HG02870 (cell line): ENCODE results near the gene MNT.
A peak's percentile ranks its signal among the peaks of the same experiment; 100 is the strongest.

Source experiments
- ATAC-seq: cut with Tn5 transposase; IDR thresholded peaks from one replicate; pipeline ENCODE4 v1.9.1; 2021; ENCODE audit warnings: mild to moderate bottlenecking, moderate library complexity; ENCODE audit not compliant: unreplicated experiment

Gene MNT

DNA sequence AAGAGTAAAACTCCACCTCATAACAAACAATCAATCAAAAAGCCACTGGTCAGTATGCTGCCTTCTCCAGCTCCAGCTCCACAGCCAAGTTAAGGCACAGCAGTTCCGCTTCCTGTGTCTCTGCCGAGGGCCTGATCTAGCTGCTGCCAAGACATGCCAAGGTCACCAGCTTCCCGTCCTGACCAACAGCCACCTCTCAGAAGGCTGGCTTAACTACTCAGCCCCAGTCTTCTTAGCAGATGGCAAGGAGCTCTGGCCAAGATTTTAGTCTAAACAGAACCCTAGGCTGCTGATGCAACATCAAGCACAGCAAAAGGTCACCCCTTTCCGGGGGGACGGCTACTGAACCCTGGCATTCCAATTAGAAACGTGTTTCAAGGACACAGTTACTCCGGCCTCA is 17.7 kb upstream of the MNT start:
- ATAC-seq = no peak

DNA sequence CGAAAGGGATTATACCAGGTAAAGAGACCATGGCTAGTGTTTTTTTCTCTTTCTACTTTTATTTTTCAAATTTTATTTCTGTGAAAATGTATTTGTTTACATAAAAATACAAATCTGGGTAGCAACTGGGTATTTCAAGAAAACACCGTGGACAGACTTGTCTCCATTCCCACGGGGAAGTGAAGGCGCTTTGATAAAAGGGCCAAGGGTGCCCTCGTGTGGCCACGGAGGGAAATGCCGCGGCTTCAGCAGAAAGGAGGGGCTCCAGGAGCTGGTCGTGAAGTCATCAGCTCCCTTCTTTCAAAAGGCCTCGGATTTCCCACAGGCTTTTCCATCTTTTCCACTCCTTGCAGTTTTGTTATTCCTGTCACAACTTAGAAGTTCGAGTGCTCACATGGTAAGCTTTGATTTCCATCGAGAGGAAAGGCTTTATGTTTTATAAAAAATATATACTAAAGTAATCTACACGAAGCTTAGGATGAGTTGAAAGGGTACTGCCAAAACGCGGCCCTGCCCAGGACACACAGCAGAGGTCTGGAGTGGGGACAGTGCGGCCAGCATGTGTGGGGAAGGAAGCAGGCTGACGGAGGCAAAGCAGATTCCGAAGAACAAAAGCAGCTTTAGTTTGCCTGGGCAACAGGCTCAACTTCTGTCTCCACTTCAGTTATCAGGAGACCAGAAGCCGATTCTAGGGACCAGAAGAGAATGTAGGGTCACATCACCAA is 15.3 kb upstream of the MNT start:
- no peak for ATAC-seq

DNA sequence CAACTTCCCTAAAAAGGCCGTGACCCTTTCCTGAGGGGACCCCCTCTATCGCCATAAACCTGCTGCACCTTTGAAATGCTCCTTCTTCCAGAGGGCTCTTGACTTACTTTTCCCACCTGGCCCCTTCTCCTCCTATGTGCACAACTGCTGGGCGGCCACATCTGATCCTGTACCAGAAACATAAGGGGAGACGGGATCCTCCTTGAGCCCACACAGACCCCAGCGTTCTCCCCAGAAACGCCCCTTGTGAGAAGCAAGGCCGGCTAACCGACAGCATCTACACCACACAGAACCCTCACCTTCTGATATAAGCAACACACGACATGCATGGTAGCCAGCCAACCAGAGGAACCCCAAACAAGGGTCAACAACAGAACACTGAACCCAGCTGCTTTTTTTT is 14.2 kb upstream of the MNT start:
- ATAC-seq = no peak

DNA sequence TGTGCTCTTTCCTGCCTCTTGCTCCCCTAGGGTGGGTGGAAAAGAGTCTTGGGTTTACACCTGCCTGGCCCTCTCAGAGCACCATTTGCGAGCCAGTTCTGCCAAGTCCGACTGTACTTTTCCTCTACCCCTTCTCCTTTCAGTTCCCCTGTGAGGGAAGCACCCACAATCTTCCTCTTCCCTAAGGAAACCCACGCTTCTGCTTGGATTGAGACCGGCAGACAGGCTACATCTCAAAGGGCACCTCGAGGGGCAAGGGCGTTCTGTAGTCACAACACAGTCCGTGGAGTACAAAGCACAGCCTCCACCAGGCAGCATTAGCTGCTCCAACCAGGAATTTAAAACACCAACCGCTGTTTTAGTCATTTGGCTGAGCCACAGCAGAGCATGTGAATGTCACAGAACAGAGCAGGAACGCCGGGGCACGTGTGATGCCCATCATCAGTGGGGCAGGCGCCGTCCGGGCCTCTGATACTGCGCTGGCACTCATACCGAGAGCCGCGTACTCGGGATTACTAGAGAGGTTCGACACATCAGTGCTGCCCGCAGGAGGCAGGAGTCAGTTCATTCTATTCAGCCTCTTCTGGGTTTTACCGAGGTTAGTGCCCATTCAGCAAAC is 13.7 kb upstream of the MNT start:
- no peak for ATAC-seq

DNA sequence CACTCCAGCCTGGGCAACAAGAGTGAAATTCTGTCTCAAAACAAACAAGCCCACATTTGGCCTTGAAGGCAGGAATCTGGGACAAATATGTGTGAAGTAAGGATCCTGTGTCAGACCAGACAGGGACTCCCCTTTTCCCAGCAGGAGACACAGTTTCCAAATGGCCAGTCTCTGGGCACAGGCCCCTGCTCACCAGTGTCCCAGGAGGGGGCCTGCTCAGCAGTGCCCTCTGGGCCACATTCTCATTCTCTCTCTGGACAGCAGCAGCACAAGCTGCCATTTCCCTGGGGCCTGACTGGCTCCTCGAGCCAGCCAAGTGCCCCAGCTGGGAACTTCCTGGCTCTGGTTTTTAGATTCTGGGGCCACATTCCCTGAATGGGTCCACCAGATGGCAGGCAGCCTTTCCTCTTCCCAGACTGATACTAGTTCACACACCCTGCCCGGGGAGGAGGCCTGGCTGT is 11.7 kb upstream of the MNT start:
- no peak for ATAC-seq

DNA sequence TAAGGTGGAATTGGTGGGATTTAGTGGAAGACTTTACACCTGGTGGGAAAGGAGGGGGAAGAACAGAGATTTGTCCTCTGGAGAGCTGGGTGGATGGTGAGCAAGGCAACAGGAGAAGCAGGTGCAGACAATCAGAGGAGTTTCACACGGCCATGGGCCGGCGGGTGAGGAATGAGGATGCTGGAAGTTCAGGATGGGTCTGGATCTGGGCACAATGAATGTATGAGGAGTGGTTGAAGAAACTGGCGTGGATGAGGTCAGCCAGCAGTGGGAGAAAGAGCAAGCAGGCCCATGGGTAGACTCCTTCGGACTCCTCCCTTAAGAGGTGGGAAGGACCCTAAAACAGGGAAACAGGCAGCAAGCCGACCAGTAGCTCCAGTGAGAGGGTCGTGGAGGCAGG is 10.1 kb upstream of the MNT start:
- no peak for ATAC-seq

DNA sequence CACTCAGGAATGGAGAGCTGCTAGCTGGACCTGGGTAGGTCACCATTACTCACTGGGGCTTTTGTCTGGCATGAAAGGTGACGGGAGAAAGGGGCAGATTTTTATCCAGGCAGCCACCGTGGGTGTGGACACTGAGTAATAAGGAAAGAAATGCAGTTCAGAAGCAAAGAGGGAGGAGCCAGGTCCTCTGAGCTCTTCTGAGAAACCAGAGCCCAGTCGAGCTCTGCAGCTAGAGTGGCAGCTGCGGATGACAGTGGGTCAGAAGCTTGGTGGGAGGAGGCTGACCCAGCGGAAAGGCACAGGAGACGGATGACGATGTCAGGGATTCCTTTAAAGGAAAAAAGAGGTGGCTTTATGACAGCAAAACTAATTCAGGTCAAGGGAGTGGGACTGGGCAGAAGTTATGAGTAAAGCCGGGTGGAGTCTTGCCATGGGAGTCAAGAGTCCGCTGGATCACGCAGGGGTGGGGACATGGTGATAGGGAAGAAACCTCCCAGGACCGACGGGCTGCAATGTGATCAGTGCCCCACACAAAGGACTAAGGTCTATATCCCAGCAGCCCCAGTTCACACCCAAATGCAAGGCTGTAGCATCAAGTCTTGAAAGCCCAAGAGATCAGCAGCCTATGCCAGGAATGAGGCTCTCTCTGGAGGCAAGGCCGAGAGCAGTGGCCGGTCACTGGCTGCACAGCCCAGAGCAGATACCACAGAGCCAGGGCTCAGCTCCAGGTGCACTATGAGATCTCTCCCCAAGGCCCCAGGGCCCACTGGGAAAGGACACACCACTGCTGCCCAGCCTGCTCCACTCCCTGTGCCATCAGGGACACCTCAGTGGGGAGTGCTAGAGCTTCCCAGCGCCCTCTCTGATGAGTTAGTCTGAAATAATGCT is 6.3 kb upstream of the MNT start:
- no peak for ATAC-seq

DNA sequence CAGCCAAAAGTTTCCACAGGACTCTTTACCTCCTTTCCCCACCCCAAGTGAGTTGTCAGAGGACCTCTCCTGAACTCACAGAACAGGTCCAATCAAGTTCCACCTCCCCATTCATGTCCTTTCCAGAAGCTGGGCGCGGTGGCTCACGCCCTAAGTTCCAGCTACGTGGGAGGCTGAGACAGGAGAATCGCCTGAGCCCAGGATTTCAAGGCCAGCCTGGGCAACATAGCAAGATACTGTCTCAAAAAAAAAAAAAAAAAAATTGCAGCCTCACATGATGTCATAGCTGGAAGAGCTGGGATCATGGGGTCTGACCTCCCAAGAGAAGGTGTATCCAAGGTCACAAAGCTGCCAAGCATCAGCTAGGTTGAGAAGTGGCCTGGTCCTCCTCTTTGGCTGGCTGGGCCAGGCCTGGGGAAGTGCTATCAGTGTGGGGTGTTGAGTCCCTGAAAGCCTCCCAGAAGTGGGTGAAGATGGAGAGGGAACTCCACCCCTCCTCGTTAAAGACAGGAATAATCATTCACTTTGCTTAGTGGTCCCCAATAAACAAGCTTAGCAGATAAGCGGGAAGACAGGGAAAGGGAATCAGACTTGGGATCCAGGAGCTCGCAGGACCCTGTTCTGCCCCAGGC is 5.5 kb upstream of the MNT start:
- ATAC-seq = no peak

DNA sequence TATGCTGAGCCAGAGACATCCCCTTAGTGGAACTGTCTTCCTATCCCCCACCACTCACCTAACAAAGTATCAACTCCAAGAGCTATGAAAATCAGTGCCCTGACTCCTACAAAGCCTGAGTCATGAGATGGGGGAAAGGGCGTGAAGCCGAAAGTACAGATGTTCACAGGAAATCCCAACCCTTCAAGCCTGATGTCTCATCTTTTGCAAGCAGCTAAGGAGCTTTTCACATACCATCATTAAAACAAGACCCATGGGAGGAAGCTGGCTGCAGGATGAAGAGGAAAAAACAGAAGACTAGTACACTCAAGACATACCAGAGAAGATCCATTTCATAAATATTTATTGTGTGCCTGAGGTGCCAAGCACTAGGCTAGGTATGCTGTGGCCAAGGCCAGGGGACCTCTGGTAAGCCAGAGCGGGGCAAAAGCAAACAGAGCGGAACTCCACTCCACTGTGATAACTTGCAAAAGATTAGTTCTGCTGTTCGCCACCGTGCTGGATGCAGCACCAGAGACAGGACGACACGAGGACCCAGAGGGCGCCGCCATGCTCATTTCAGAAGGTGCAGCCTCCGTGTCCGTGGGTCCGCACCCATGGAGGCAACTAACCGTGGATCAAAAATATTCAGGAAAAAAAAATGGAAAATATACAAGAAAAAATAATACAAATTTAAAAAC is 4.5 kb upstream of the MNT start:
- no peak for ATAC-seq

DNA sequence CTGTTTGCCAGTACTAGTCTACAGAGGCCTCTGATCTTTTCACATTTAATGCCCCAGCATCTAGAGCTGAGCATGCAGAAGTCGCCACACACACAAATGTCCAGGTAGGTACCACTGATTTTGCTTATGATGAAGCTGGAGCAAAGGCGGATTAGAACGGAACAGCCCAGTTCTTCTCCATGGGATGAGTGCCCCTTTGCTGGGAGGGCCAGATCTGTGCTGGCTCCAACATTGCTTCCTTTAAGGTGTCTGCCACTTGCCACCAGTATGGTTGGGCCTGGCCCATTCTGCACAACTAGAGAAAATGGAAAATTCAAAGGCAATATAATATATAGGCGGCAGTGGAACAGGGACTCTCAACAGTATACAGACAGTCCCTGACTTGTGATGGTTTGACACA is 2.2 kb upstream of the MNT start:
- ATAC-seq = no peak

DNA sequence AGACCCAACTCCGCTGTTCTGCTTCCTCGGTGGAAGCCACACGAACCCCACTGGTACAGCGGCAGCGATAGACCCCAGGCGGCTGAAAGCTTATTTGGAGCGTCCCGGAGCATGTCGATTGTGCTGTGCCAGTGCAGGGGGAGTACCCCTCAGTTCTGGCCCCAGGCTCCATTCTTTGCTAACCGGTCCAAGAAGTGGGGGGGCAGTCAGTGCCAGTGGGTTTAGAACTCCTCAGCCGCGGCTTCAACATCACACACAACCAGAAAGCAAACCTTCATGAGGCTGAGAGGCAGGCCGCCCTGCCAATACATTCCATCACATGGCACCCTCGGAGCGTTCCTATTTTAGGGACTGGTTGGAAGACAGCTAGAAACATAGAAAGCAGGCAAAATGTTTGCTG is 1.7 kb upstream of the MNT start:
- no peak for ATAC-seq

DNA sequence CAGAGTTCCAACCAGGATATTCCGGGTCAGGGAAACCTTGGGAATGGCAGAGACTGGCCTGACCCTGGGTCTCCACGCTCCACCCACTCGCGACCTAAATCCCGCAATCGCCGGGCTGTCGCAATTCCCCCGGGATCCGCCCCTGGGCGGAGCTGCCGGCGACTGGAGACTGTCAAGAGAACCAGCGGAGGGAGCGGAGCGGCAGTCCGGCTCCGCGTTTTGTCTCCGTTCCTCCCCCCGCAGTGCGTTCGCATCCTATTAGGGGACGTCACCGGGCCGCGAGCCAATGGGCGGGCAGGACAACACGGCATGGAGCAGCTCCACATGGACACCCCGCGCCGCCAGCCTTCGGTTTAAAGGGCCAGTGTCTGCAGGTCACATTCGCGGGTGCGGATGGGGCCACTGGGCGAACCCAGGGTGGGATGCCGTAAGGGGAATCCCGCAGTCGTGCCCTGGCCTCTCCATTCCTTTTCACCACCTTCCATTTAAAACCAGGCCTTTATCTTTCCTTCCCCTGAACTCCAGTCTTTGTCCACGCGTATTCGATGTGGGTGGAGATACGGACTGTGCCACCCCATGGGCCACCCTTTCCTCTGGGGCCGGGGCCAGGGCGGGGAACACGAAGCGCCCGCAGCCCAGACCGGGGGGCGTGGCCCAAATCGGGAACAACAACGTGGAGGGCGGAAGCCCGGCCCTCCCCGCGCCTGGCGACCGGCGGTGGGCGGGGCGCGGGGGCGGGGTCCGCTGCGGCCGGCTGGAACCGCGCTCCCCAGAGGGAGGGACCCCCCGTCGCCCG is 764 bp upstream of the MNT start:
- peak; percentile 50 for ATAC-seq

DNA sequence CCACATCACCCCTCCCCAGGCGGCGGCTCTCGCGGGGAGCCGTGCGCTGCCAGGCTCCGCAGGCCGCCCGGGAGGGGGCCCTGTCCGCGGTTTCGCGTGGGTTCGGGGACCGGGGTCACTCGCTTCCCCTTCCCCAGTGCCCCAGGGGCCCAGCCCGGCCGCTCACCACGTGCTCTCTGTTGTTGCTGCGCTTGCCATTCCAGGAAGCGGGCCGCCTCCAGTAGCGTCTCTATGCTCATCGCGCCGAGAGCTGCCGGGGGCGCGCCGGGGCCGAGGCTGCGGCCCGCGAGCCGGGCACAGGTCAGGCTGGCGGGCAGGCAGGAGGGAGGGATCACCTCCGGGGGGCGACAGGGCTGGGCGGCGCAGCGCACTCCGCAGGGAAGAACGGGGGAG is 390 bp downstream of the MNT start:
- ATAC-seq = no peak

DNA sequence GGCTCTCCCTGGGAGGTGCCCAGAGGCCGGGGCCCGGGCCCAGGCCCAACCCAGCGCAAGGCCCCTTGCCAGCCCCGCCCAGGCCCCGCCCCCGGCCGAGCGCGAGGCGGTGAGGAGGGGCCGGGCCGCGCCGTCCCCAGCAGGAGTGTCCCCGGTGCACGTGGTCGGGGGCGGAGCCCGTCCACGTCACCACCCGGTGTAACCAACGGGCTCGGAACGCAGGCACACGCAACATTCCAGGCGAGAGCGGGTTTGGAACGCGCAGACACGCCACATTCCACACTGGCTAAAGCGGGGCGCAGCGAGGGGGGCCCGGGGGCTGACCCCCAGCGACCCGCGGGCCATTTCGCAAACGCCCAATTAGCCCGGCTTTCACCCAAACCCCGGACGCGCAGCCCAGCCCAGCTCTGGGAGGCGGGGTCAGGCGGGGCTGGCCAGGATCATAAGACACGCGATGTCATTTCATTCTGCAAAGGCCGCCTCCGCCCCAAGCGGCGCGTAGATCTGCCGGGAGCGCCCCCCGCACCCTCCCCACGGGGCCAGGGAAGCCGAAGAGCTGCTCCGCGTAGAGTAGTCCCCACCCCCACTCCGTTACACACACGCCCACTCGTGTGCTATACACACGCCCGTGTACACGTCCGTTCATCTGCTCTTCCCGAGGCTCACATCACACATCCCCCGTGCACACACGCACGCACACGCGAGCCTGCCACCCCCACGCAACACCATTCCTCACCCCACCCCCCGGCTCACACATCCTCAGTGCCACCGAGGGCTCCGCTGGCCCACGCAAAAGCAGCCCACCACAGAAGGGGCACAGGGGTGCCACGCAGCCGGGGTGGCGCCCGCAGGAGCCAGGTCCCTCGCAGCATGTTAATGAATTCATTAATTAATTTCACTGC is 1.0 kb downstream of the MNT start:
- peak; percentile 34 for ATAC-seq

DNA sequence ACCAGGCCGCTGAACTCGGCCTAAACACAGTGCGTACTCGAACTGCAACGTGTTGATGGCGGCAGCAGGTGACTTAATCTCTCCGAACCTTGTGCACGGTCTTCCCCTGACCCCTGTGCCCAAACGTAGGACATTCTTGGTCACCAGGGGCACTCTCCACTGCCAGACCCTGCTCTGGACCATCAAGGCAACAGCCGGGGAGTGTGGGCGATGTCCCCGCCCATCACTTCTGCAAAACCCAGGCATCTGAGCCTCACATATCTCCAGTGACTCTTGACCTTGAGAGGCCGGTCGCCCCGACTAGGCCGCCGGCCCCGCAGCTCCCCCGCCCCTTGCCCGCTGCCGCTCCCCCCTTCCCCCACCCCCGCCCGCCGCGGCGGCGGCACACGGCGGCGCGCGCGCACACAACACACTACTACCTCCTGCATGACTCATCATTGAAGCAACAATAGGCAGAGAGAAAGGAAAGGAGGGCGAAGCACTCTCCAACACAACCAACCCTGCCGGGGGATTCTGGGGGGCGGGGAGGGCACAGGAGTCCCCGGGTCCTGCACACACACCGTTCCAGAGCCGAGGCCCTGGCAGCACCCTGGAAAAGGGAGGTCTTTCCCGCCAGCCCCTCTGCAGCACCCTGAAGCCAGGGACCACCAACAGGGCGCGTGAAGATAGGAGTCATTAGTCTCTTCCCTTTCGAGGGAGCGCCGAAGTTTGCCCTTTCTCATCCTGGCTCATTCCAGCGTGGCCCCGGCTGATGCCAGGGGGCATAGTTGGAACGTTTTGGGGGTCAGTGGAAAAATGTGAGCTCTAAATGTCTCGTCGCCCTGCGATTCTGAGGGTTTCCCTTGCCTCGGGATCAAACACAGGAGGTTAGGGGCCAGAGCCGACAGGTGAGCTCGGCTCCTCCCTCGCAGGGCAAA is 1.9 kb downstream of the MNT start:
- ATAC-seq = no peak

DNA sequence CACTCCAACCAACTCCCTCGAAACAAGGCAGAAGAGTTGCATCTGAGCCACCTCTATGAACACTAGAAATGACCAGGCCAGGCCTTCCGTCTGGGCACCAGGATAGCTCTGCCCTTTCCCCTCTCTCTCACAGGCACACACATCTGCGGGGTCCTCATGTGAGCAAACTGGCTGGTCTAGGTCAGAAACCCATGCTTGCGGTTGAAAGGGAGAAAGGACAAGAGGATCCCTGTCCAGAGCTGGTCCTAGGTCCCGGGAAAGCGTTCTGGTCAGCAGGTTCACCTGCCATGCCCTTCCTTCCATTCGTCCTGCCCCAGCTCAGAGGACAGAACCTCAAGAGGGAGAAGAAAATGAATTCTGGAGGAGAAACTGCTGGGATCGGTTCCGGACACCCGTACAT is 2.7 kb downstream of the MNT start:
- ATAC-seq = no peak

DNA sequence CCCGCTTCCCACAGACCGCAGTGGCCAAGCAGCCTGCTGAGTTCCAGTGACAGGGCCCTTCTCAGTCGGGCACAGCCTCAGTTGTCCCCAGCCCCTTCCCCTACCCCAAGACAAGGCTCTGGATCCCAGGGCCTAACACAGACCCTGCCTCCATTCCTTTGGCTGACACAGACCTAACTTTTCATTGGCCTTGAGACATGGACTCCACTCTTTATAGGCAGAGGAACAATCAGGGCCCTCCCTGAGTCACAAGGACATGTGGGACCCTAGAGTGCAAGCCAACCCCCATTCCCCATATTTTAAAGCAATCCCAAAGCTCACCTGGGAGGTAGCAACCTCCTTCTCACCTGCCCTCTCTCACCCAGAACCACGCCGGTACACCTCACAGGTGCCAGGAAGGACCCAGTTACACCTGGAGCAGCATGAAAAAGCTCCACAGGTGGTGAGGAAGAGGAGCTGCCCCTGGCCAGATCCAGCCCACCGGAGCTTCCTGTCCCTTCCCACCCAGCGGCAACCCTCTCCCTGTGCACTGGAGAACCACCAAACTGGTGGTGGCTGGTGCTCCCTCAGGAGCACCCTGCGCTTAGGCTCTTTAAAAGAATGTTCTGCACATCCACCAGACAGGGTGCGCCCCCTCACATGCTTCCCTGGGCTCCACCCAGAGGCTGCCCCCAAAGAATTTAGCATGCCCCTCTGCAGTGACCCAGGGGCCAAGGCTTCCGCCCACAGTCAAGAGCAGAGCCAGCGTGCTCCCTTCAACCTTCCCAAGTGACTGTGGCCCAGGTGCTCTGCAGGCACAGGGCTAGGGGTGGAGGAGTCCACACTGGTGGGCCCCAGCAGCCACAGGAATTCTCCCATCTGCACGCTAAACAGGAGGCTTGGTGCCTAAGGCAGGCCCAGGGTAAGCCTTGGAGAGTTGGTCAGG is 3.4 kb downstream of the MNT start:
- no peak for ATAC-seq
